GM21360 (cell line): ENCODE results near the gene TOX3.

Source experiments
- ATAC-seq: cut with Tn5 transposase; IDR thresholded peaks from one replicate; pipeline ENCODE4 v1.9.1; 2021; ENCODE audit warnings: mild to moderate bottlenecking, moderate library complexity; ENCODE audit not compliant: unreplicated experiment

TOX3 gene

GRCh38 chr16:52405441-52405840, 141.5 kb downstream of the TOX3 start:
- ATAC-seq: no peak

DNA sequence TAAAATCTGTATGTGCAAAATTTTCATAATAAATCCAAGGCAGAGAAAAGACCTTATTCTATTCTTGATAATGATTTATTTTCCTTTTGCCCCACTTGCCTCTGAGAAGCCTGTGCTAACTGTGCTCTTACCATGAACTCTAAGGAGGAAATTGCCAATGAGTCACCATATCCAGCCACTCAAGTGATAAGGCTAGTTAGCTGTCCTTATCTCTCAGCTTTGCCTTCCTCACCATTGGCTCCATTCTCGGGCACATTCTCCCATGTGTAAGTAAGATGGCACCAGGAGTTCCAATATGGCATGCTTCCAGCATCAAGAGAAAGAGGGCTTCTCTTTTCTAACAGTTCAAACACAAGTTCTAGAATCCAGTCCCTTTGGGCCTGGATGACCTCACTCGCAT, 142.4 kb downstream of the TOX3 start:
- no peak for ATAC-seq

DNA sequence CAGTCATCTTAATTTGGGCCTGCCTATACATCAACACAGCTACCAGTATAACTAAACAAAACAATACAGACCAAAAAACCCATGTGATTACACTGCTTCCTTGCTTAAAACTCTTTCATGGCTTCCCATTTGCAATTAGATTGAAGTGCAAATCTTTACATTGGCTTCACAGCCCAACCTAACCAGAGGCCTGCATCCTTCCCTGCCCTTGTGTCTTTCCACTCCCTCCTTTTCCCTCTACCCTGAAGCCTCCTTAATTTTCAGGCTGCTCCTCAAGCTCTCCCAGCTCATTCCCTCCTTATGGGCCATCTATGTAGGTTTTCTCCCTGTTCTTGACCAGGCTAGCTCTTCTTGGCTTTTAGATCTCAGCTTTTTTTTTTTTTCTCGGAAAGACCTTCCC, 147.8 kb downstream of the TOX3 start:
- no peak for ATAC-seq

DNA sequence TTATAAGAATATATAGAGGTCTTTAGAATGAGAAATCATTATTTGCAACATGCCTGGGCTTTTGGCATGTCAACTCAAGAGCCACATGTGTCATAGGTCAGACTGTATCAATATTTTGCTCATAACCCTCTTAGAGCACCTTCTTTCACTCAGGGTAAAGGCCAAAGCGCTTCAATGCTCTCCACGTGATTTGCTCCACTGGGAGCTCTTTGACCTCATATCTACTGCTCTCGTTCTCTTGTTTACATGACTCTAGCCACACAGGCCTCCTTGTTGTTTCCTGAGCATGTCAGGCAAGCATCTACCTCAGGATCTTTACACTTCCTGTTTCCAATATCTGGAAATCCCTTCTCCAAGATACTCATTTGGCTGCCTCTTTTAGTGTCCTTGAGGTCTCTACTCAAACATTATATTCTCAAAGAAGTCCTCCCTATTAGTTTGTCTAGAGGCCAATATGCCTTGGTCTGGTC, 148.4 kb downstream of the TOX3 start:
- ATAC-seq: no peak

- no peak for ATAC-seq
These were observed 148.9 kb downstream of the TOX3 start for GRCh38 chr16:52398021-52398420.

GRCh38 chr16:52393448-52393847, 153.5 kb downstream of the TOX3 start:
- no peak for ATAC-seq

DNA sequence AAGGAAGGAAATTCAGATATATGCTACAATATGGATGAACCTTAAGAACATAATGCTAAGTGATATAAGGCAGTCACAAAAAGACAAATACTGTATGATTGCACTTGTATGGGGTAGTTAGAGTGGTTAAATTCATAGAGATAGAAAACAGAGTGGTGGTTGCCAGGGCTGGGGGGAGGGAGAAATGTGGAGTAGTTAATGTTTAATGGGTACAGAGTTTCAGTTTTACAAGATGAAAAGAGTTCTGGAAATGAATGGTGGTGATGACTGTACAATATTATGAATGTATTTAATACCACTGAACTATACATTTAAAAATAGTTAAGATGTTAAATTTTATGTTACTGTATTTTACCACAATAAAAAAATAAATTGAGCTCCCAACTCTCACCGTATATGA, 157.9 kb downstream of the TOX3 start:
- ATAC-seq: no peak
